Lower lobe of right lung (tissue), 2 donors: ENCODE data around the gene RASGRP3. TPM values are rescaled to one million over a fixed set of nuclear protein-coding genes. Genes with fewer than 3 reads are reported as not detected.
"Not testable (repeated sequence)": the region's sequence is repeated elsewhere in the genome, so short reads cannot be mapped to it uniquely, and the experiment has no call there.

Source experiments
- ATAC-seq, 2 donors: fragments of 200-7000 bp; cut with Tn5 transposase; one replicate each; pipeline ENCODE4 v1.9.1; 2020 to 2022; ENCODE audit warnings: mild to moderate bottlenecking in 2 of 2, moderate library complexity in 2 of 2
- DNase-seq: peaks from one replicate; pipeline ENCODE4 v3.0.0-alpha.2; 2020
- H3K27ac ChIP-seq: fragments of 200-600 bp; one replicate; pipeline ENCODE4 v1.8.0; 2022
- H3K27me3 ChIP-seq: fragments of 200-600 bp; one replicate; pipeline ENCODE4 v1.8.0; 2022; ENCODE audit warnings: low read depth
- H3K36me3 ChIP-seq: fragments of 200-600 bp; one replicate; pipeline ENCODE4 v1.8.0; 2022; ENCODE audit warnings: mild to moderate bottlenecking
- H3K4me1 ChIP-seq: fragments of 200-600 bp; one replicate; pipeline ENCODE4 v1.8.0; 2022
- H3K4me3 ChIP-seq: fragments of 200-600 bp; one replicate; pipeline ENCODE4 v1.8.0; 2022; ENCODE audit warnings: mild to moderate bottlenecking
- H3K9me3 ChIP-seq: fragments of 200-600 bp; one replicate; pipeline ENCODE4 v1.8.0; 2022
- CTCF ChIP-seq: fragments of 200-600 bp; IDR thresholded peaks from one replicate; pipeline ENCODE4 v1.8.0; 2022; ENCODE audit warnings: antibody characterized with exemption, mild to moderate bottlenecking
- intact Hi-C: fragments of 100-400 bp; cut with DNase I; formaldehyde crosslinking; loops from one replicate; pipeline ENCODE4 v1.11.0; 2022
- total RNA-seq: library from RNA; stranded (reverse); fragmentation: NEBNext Ultra II Directional; extraction: Animal tissue kit (Norgen Biotek cat#: 25700); gene quantifications from one replicate; pipeline ENCODE4 v1.2.1, GENCODE V29; 2021
- donor health status: DM: no; HTN: yes; CAD: no; lungs with severe emphysema.

The RASGRP3 gene
- total RNA-seq, 1 donor from 2014 or later = 13.7 TPM

GRCh38 chr2:33457556-33458247, 18.7 kb upstream of the RASGRP3 start:
- Histone ChIP-seq H3K27me3 (no peaks in the 10 kb centered on the region), H3K4me3 (peak overlapping the region; percentile 10), H3K36me3 (no peaks in the 10 kb centered on the region), H3K27ac (peak overlapping the region; percentile 34), H3K4me1 (peaks cover 16% of the 10 kb centered on the region), H3K9me3 (peaks cover 1% of the 10 kb centered on the region)
- intact Hi-C loops = no loop called here
- DNase-seq (no peak), ATAC-seq (peak; percentile 86 to 91)
- TF ChIP-seq CTCF = no peak

DNA sequence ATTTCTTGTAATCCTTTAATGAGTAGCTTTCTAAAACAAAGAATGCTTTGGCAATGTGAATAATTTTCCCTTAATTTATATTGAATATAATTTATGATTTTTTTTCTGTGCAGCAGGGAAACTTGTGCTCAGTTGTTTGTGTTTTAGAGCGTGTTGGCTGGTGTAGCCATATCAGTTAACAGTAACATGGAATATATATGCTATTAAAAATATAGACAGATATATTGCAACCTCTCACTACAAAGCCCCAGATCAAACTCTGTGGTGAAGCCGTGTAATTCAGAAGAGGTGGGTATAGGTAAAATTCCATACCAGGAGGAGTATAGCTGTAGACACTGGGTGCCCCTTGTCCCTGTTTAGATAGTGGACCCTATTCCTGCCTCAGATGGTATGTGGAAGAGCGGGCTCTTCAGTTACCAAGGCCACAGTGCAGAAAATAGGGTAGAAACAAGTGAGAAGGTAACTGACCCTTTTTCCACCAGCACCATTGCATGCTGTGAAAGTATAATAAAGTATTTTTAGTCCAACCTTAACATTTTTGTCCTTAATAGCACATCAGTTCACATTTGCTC, 18.1 kb upstream of the RASGRP3 start:
- DNase-seq (no peak), ATAC-seq (no peak)
- Histone ChIP-seq H3K27me3 (no peaks in the 10 kb centered on the region), H3K36me3 (no peaks in the 10 kb centered on the region), H3K27ac (peak overlapping the region; percentile 34), H3K4me3 (no peak overlapping the region), H3K9me3 (no peaks in the 10 kb centered on the region), H3K4me1 (peaks cover 16% of the 10 kb centered on the region)
- TF ChIP-seq CTCF = no peak
- intact Hi-C loops = no loop called here

DNA sequence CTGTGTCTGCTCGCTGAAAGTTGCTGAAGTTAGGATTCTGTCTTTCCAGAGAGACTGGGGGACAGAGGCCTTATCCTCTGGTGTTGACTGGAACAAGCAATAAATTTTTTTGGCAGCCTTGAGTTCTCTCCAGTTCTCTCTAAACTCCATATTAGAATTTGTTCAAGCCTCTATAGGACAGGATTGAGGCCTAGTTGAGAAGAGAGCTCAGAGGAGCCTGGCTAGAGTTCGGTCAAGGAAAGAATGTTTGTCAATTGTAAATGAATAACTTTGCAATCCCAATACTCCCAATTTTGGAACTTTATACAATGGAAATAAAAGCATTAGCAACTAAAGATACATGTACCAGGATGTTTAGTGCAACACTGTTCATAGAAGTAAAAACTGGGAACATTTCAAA, 16.7 kb upstream of the RASGRP3 start:
- Histone ChIP-seq H3K9me3 (no peaks in the 10 kb centered on the region), H3K27ac (no peak overlapping the region), H3K36me3 (no peaks in the 10 kb centered on the region), H3K4me3 (no peak overlapping the region), H3K27me3 (no peaks in the 10 kb centered on the region), H3K4me1 (peaks cover 16% of the 10 kb centered on the region)
- ATAC-seq = no peak
- TF ChIP-seq CTCF = no peak
- no peak for DNase-seq
- intact Hi-C loops = no loop called here

GRCh38 chr2:33462512-33462911, 13.9 kb upstream of the RASGRP3 start:
- H3K27ac ChIP-seq, DNase-seq, intact Hi-C loops, H3K9me3 ChIP-seq, ATAC-seq, H3K36me3 ChIP-seq, H3K4me3 ChIP-seq, H3K27me3 ChIP-seq: not testable (repeated sequence)
- peaks cover 12% of the 10 kb centered on the region for H3K4me1 ChIP-seq

- no peaks in the 10 kb centered on the region for H3K36me3 ChIP-seq
- no peaks in the 10 kb centered on the region for H3K9me3 ChIP-seq
- intact Hi-C loops = no loop called here
- DNase-seq (no peak), ATAC-seq (no peak)
- TF ChIP-seq CTCF = no peak
- H3K4me3 ChIP-seq = no peak overlapping the region
- no peak overlapping the region for H3K27ac ChIP-seq
- no peaks in the 10 kb centered on the region for H3K27me3 ChIP-seq
- H3K4me1 ChIP-seq = no peaks in the 10 kb centered on the region
These were observed 9.0 kb upstream of the RASGRP3 start for GRCh38 chr2:33467413-33467812.

DNA sequence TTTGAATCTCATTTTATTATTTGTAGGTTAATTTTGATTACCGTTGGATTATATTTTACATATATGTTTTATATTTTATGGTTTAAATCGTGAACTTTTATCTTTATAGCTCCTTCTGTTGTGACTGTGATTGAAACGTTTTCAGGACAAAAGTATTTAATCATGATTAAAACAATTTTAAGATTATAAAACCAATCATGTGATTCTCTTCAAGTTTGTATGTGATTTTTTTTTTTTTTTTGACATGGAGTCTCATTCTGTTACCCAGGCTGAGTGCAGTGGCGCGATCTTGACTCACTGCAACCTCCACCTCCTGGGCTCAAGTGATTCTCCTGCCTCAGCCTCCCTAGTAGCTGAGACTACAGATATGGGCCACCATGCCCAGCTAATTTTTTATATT, 7.2 kb upstream of the RASGRP3 start:
- intact Hi-C loops = no loop called here
- Histone ChIP-seq H3K9me3 (no peaks in the 10 kb centered on the region), H3K36me3 (no peaks in the 10 kb centered on the region), H3K27me3 (no peaks in the 10 kb centered on the region), H3K4me1 (no peaks in the 10 kb centered on the region), H3K4me3 (no peak overlapping the region), H3K27ac (no peak overlapping the region)
- ATAC-seq = no peak
- no peak for DNase-seq
- TF ChIP-seq CTCF = no peak
